ENCODE results near the gene HAL.

HAL gene

DNA sequence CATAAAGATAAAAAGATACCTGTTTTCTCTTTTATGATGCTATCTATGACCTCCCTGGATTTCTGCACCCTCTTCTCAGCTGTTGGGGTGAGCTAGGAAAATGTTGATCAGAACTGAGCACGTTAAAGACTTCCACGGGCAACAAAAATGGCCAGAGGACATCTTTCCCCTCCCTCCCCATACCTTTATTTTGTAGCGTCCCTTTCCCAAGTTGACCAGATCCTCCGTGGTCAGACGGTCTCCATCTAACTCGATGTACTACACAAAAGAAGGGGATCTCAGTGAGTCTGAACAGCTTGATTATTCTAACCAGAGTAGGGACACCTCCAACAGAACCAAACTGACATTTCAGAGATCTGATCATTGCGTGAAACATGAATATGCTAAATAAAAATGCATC is 2.2 kb downstream of the HAL start:
- TF ChIP-seq, protein P1, sequence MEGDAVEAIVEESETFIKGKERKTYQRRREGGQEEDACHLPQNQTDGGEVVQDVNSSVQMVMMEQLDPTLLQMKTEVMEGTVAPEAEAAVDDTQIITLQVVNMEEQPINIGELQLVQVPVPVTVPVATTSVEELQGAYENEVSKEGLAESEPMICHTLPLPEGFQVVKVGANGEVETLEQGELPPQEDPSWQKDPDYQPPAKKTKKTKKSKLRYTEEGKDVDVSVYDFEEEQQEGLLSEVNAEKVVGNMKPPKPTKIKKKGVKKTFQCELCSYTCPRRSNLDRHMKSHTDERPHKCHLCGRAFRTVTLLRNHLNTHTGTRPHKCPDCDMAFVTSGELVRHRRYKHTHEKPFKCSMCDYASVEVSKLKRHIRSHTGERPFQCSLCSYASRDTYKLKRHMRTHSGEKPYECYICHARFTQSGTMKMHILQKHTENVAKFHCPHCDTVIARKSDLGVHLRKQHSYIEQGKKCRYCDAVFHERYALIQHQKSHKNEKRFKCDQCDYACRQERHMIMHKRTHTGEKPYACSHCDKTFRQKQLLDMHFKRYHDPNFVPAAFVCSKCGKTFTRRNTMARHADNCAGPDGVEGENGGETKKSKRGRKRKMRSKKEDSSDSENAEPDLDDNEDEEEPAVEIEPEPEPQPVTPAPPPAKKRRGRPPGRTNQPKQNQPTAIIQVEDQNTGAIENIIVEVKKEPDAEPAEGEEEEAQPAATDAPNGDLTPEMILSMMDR (conservative IDR thresholded peaks at IDR 0.05) = no peak
- H3K27ac ChIP-seq = no peak overlapping the region

DNA sequence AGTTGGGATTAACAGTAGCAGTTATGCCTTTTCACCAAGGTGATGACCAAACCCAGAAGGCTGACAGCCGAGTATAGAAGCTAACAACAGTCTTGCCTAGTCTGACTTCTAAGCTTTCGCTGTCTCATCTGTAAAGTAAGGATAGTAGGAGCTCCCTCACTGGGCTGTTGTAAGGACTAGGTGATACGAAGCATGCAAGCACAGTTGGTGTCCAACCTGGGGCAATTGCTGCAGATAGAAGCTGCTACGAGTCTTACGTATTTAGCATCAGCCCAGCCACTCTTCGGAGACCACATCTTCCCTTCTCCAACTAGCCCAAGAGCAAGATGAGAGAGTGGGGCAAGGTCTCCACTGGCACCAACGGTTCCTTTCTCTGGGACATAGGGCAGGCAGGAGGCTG is 6.0 kb downstream of the HAL start:
- no peak overlapping the region for H3K27ac ChIP-seq
- TF ChIP-seq, protein P1 (conservative IDR thresholded peaks at IDR 0.05) = no peak

DNA sequence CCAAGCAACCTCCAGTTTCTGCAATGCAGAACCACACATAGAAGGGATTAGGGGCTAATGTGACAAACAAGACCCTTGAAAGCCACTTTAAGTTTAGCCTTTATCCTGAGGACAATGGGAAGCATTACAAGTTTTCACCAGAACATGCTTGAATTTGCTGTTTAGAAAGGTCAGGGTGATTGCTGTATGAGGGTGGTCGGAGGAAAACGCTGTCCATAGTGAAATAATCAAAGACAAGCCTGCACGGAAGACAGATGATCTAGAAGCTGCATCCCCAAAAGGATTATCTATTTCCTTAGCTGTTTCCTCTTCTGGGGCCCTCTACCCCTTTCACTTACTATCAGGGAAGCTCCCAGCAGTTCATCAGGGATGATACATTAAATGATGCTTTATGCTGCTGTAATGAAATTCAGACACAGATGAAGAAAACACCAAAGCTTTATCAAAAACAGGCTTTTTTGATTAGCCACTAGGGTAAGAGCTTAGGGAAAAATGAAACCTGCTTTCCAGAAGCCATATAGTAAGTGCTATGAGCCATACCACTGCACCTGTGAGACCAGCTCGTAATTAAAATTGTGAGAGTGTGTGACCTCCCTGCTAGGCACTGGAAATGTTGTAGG is 6.5 kb downstream of the HAL start:
- no peak overlapping the region for H3K27ac ChIP-seq
- TF ChIP-seq, protein P1 (conservative IDR thresholded peaks at IDR 0.05) = no peak

DNA sequence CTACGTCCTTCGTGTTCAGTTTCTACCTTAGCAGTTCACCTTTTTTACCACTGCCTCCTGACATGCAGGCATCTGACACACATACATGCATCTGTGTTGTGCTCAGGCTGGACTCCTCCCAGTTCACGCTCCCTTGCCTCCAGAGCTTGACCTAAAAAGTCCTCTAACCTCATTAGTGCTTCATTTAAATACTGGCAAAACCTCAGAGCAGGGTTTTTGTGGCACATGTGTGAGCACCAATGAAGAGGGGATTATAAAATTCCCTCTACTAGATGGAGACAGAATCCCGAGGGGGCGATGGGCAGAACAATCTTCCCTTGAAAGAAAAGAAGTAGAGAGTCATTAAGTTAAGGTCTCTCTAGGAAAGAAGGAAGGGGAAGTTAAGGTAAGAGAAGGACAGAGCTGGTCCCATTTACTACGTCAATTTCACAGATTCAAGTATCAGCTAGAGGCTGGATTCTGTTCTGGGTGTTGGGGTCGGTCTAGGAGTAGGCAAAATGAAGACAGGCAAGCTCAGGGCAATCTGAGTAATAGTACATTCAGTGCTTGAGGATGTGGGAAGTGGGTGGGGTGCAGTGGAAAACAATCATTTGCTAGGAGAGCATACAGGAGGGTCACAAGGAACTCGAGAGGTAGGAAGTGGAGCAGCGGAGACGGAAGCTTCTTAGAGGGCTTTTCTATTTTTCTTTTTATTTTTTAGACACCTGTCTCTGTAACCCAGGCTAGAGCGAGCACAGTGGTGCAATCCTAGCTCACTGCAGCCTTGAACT is 7.5 kb downstream of the HAL start:
- H3K27ac ChIP-seq = no peak overlapping the region
- TF ChIP-seq, protein P1 (conservative IDR thresholded peaks at IDR 0.05) = no peak

DNA sequence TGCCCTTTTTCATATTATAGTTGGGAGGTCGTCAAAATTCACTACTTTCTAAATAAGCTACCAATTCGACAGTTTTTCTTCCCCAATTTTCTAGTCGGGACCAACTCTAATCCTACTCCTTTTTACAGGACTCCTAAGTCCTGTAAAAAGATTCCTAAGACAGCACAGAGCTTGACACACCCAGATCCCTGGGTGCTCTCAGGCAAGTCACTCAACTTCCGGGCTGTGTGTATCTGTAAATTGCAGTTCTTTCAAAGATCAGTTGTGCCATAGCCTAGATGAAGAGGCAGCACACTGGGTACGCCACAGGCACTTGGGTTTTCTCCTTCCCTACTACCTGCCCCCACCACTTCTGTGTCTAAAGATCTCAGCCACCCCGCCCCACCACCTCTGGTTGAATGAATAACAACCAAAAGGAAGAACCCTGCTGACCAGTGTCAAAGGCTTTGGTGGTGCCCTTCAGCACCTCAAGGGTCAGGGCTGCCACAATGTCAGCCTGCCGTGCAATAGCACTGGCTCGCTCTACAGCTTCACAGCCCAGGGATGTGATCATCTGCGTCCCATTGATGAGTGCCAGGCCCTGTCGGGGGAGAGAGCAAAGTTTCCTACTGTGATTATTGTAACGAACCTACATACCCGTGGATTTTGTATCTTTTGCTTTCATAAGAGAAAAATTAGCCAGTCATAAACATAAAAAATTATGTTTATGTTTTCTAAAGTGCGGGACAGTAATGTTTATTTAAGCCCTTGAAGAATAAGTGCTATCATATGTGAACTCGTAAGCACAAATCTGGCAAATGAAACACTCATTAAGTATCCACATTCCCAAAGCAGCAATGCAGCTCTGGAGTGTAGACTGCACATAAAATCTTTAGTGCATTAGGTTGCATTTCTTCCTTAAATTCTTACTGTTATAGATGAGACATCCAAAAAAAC is 9.2 kb downstream of the HAL start:
- H3K27ac ChIP-seq = no peak overlapping the region
- TF ChIP-seq, protein P1 (conservative IDR thresholded peaks at IDR 0.05) = no peak

DNA sequence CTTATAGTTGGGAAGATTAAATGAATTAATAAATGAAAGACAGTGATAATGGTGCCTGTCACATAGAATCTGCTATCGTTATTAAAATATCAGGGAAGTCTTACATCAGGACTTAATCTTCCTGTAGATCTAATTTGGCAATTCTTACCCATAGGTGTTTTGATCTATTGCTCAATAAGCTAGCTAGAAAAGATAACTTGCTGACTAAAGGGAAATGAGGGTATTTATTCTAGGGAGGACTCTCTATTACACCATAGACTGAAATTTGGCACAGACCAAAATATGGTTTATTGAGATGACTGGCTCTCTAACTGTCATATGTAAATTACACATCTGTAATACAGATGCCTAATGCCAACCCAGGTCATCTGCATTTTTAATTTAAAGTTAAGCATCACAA is 11.5 kb downstream of the HAL start:
- TF ChIP-seq, protein P1 (conservative IDR thresholded peaks at IDR 0.05) = no peak
- H3K27ac ChIP-seq = no peak overlapping the region

DNA sequence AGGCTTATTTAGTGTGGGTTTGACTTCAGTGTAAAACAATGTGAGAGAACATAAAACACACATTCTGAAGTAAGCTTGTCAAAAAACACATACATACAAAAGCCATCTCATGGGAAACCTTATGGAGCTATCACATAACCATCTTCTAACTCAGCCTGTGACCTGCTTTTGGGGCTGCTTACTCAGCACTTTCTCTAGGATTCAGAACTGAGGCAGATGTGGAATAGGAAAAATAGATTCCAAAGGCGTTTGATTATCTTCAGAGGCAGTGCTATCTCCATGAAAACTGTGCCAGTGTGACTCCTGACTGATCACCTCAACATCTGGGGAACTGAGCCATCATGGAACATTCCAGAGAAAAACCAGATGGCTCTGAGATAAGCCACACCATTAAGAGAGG is 13.5 kb downstream of the HAL start:
- H3K27ac ChIP-seq = no peak overlapping the region
- TF ChIP-seq, protein P1 (conservative IDR thresholded peaks at IDR 0.05) = no peak
